ENCODE results near the gene FSTL1. TPM values are rescaled to one million over a fixed set of nuclear protein-coding genes. Genes with fewer than 3 reads are reported as not detected.

Gene FSTL1
- total RNA-seq, 1 donor from 2014 or later, result 140 TPM

DNA sequence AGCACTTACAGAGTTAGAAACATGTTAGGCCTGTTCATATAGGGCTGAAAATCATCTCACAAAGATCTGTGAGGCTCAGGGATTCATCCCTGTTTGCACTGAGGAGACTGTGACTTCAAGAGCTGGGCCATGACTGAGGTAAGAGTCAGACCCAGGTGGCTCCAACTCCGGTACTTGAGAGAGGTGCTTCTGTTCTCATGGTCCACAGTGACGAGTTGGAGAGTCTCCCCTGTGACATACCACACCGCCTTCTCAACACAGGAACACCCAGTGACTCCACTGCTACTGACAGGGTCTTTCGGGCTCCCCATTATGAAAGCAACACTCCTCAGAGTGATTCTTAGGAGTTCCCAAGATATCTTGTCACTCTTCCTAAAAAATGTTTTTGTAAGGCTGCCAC, 27.4 kb downstream of the FSTL1 start:
- intact Hi-C loops (cut with DNase I), result no loop called here
- DNase-seq (ENCODE audit: low spot score), result no peak

DNA sequence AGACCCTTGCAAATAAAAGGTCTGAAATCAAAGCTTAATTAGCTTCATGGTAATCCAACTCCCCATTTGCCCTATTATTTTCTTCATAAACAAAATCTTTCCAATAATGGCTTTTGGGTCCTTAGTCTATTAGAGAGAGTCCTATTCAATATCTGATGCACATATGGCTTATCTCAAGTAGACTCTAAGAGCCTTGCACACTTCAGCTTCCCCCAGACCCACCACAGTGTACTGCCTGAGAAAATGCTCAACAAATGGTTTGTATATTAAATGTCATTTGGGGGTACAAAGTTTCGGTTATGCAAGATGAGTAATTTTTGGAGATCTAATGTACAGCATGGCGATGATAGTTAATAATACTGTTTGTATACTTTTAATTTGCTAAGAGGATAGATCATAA, 28.9 kb downstream of the FSTL1 start:
- intact Hi-C loops (cut with DNase I), result no loop called here
- DNase-seq (ENCODE audit: low spot score), result no peak

DNA sequence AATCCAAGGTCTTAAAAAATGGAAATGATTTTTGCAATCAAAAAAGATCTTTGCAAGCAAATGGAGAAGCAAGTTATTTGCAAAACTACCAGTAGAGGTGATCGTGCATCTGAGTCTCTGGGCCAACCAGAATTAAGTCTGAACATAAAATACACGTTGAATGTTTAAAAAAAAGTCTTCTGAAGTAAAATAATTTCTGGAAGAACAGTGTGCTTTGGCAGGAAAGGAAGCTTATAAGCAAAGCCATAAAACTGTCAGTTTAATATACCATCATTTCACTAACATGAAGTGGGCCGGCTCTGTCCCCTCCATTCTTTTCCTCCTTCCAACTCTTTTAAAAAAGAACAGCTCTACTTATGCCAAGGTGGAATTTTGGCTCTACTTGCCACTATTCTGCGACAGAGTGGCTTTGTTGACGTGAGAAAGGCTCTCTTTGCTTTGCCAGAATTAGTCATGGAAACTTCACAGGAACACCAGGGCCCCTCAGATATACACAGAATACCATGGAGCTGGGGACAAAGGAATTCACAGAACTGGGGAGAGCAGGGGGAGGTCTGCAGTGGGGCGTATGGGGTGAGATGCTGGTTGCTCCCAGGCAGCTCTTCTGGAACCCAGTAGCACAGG, 29.8 kb downstream of the FSTL1 start:
- intact Hi-C loops (cut with DNase I), result no loop called here
- no peak for DNase-seq (ENCODE audit: low spot score)

DNA sequence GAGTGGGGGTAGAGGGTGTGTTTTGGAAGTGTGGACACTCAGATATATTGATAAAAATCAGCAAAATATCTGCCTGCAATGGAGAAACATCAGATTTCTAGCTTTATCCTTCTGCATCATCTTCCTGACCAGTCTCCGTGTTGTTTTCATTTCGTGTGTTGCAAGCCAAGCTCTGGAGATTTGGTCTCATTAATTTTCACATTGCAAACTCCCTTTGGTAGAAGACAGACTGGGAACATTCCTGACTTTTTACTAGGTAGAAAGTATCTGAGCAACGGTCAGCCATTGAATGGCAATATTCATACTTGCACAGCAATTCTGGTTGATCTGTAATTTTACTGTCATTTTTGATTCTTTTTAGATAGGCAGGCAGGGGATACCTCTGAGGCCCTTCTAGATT, 30.4 kb downstream of the FSTL1 start:
- intact Hi-C loops (cut with DNase I), result no loop called here
- no peak for DNase-seq (ENCODE audit: low spot score)

DNA sequence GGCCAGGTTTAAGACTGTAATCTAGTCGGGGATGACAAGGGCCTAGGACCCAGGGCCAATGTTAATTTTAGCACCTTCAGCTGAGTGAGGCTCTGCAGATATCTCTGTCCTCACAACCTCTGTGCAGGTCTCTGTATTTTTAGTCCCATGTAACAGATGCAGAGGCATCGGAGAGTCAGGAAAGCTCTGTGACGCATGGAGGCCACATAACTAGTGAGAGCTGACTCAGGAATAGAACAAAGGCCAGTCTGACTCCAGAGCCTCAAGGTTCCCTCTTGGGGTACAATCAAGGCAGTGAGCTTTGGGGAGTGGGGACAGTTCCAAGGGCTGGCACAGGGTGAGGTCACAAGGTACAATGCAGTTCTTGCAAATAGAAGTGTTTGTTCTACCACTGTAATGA, 31.0 kb downstream of the FSTL1 start:
- DNase-seq (ENCODE audit: low spot score), result no peak
- intact Hi-C loops (cut with DNase I), result loop anchor here (2.0 to 10.0 kb wide), 7 partner anchors 29 to 527 kb away; partner anchors contain the start of genes GSK3B and LRRC58

DNA sequence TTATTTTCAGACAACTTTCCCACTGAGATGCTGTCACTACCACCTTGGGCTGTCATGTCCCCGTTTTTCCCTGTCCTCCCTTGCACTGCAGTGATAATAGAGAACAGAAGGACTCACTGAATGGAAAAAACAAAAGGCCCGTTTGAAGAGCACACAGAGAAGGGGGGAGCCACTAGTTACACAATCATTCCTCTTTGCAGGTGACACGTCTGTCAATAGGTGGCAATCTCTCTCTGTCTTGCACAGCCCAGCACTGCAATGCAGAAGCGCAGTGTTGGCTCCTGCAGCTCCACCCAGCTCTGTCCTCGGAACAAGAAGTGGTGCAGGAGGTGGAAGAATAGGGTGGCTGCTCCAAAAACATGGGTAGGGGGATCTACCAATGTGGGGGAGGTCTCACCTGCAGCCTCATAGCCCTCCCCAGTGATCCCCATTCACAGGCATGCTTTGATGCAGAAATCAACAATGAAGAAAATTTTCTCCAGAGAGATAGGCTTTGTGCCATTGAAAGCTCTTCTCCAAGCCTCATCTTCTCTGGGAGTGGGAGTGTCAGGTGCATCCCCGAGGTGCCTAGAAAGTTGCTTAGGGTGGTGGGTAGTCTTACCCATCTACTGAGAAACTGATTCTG, 31.8 kb downstream of the FSTL1 start:
- DNase-seq (ENCODE audit: low spot score), result no peak
- intact Hi-C loops (cut with DNase I), result loop anchor here (2.0 to 10.0 kb wide), 7 partner anchors 30 to 527 kb away; partner anchors contain the start of genes GSK3B and LRRC58

DNA sequence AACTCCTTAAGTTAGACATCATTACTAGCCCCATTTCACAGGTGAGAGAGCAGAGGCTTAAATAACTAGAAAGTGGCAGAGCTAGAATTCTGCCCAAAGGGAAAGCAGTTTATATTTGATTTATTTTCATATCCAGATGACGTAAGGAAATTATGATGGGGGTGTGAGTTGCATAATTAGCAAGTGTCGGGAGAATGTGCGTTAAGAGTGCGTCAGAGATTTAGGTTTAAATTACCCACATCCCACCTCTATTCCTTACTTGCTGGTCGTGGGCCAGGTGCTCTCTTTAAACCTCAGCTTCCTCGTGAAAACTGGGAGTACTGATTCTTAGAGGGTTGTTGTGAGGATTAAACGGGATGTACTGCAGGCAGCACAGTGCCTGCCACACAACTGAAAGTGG, 32.3 kb downstream of the FSTL1 start:
- intact Hi-C loops (cut with DNase I), result loop anchor here (2.0 to 10.0 kb wide), 7 partner anchors 30 to 526 kb away; partner anchors contain the start of genes GSK3B and LRRC58
- no peak for DNase-seq (ENCODE audit: low spot score)

DNA sequence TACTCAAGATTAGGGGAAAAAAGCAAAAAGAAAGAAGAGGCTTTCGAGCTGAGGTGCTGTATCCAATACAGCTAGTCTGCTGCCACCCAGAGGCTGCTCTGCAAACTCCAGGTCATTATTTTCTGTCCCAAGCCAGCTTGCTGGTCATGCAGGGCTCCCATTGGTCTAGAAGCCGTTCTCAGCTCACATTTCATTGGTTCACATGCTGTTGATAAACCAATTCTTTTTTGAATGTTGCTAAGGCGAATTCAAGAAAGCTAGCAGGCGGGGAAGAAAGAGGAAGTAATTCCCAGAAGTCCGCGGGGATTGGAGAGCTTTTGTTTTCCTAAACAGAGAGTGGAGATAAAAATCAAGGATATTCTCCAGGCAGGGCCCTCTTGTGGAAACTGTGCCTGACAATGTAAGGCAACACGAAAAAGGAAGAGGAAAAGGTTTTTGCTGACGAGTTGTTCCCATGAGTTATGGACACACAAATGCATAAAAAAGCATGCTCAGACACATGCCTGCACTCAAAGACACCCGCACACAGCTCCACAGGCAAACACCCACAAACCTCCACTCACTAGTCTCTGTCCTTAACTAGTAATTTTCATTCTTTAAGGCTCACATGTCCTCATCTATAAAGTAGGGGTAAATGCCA, 33.4 kb downstream of the FSTL1 start:
- DNase-seq (ENCODE audit: low spot score), result peak; percentile 94
- intact Hi-C loops (cut with DNase I), result loop anchor here (1.0 to 10.0 kb wide), 7 partner anchors 70 to 525 kb away; partner anchors contain the start of genes GSK3B, GTF2E1, LRRC58 and RABL3

DNA sequence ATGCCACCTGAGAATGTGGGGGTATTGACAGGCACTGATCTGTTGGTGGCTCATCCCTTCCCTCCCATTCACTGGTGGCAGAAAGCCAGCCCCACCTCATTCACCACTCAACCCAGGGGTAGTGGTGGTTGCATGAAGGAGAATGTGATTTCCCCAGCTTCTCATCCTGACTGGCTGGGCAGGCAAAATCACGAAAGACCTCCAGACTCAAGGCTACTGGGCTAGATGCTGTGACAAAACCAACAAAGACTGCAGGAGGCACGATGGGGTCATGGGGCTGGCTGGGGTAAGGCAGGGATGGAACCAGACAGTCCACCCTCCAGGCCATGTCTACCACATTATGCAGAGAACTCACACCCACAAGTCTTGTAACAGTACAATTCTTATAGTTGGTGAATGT, 33.9 kb downstream of the FSTL1 start:
- intact Hi-C loops (cut with DNase I), result loop anchor here (1.0 to 10.0 kb wide), 7 partner anchors 70 to 525 kb away; partner anchors contain the start of genes GSK3B, GTF2E1, LRRC58 and RABL3
- no peak for DNase-seq (ENCODE audit: low spot score)

DNA sequence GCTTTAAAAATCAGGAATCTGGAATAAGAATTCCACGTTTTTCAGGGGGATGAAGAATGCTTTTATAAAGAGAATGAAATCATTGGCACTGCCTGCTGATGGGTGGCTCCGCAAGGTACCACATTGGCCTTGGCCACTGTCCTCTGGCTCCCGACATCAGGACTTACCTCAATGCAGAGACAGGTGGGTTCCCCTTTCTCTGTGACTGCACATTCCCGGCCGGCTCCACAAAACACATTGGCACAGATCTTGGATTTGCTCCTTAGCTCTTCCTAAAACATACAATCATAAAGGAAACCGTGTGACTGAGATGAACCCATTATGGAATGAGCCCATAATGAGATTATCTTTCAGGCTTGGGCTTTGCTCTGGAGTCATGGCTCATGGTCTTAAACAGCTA, 35.0 kb downstream of the FSTL1 start:
- intact Hi-C loops (cut with DNase I), result loop anchor here (2.0 to 10.0 kb wide), 6 partner anchors 68 to 523 kb away; partner anchors contain the start of genes GSK3B, GTF2E1, LRRC58 and RABL3
- no peak for DNase-seq (ENCODE audit: low spot score)

DNA sequence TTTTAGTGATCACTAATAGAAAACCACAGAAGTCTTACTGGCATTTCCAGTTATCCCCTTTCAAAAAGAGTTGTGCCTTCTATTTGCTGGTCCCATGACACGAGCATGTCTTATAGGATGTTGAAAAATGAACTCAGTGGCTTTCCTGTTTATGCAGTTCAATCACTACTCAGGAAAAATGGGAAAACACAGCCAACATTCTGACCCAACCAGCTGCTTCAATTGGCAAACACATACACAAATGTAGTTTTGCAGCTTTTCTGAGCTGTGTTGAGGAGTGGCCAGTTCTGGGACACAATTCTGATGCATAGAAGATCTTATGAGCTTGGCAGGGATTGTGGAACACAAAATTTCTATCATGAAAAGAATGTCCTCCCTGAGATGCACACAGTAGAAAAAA, 40.3 kb downstream of the FSTL1 start:
- intact Hi-C loops (cut with DNase I), result loop anchor here (10.0 kb wide), 2 partner anchors 316 to 384 kb away; partner anchors contain the start of gene GSK3B

DNA sequence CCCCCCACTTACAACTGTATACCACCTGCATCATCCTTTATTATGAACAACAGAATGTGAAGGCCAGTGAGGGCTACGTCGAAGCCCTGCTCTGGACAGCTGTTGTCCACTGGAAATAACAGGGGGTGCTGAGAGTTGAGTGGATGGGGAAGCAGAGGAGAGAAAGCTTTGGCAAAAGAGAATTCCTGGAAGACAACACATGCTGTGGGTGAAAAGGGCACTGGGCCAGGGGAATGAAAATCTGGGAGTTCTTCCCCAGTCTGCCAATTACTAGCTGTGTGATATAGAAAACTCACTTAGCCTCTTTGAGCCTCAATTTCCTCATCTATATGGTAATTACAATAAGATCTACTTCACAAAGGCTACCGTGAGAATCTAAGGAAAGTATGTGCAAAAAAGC, 40.7 kb downstream of the FSTL1 start:
- intact Hi-C loops (cut with DNase I), result loop anchor here (10.0 kb wide), 2 partner anchors 315 to 385 kb away; partner anchors contain the start of gene GSK3B
- DNase-seq (ENCODE audit: low spot score), result no peak

More for the DNA sequence above, 40.3 kb downstream of the FSTL1 start:
- DNase-seq (ENCODE audit: low spot score), result no peak

DNA sequence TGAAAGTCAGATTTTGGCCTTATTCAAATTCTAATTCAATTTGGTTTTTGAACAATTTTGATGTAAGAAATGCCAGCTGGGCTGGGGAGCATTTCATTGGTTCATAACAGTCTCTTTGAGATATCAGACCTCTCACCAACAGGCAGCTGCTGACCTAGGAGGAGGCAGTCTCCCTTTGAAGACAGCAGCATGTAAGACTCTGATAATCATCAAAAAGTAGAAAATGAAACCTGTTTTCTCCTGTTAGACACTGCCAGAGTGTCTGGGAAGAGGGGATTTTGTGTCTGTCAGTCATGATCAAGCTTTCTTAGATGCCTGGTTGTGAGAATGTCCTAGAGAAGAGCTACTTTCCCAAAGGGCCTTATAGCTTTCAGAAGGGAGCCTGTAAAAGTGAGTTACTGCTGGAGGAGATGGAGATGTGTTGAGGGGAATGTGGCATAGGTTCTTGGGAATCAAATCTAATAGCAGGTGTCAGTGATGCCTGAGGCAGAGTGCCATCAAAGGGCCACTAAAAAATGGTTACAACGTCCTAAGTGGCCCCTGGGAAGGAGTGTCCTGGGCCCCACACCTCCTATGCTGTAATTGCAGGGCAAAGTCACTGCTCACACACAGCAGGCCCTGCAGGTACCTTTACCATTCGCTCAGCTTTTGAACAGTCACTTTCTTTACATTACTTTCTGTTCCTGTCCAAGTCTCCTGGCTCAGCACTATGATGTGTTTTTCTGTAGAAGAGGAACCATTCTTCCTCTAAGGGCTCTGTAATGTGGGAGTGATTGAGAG, 43.1 kb downstream of the FSTL1 start:
- intact Hi-C loops (cut with DNase I), result no loop called here
- DNase-seq (ENCODE audit: low spot score), result no peak

DNA sequence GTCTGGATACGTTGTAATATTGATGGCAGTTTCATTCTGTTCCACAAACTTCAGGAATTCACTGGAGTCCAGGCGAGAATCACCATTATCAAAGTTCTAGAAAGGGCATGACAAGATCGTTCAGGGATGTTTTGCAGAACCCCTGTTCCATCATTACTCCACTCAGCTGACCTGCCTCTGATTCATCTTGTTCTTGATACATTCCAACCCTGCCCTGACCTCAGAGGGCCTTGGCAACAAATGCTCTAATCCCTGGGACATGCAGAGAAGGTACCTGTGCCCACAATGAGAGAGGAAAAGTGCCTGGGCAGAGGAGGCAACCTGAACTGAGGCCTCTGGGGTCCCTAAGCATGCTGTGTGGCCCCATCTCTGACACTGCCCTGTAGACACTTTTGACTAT, 45.9 kb downstream of the FSTL1 start:
- DNase-seq (ENCODE audit: low spot score), result no peak
- intact Hi-C loops (cut with DNase I), result no loop called here

DNA sequence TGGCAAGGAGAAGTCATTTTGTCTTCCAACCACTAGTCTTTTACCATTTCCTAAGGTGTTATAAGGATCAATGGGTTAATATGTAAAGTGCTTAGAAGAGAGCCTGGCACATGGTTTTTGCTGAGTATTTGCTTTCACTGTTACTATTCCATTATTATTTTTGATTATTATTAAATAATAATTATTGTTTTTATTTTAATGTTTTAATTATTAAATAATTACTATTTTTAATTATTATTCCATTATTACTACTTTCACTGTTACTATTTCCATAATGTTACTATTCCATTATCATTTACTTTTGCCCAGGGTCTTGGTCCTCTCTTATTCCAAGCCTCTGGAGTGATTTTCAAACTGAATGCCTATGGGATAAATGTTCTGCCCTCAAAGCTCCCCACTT, 48.5 kb downstream of the FSTL1 start:
- DNase-seq (ENCODE audit: low spot score), result no peak
- intact Hi-C loops (cut with DNase I), result no loop called here

DNA sequence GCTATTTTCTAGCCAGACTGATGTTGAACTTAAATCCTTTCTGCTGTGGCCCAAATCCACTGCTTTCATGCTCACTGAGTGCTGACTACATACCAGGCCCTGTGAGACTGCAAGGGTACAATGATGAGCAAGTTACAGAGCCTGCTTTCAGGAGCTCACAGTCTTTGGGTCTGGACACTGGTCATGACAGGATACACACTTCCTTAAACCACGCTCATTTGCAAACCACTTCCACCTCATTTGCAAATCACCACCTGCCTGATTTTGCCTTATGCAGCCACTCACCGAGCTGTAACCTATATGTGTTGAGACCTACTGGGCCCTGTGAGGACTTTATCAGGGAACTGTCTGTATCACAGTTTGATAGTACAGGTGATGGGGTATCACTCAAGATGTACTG, 51.4 kb downstream of the FSTL1 start:
- no peak for DNase-seq (ENCODE audit: low spot score)
- intact Hi-C loops (cut with DNase I), result no loop called here

DNA sequence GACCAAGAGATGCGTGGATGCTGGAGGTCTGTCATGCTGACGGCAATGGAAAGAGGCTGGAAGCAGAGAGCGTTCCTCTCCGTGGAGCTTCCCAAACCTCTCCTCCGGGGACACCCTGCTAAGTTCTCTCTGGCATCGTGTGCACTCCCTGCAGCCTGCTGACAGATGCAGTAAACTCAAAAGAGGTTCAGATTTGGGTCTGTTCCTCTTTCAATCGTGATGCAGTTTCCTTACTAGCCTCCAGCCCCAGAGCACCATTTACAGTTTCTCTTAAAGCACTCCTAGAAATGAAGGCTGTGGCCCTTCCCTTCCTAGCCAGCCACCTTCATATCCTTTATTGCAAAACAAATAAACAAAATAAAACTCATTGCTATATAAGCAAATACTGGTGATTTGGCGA, 54.3 kb downstream of the FSTL1 start:
- no peak for DNase-seq (ENCODE audit: low spot score)
- intact Hi-C loops (cut with DNase I), result no loop called here

DNA sequence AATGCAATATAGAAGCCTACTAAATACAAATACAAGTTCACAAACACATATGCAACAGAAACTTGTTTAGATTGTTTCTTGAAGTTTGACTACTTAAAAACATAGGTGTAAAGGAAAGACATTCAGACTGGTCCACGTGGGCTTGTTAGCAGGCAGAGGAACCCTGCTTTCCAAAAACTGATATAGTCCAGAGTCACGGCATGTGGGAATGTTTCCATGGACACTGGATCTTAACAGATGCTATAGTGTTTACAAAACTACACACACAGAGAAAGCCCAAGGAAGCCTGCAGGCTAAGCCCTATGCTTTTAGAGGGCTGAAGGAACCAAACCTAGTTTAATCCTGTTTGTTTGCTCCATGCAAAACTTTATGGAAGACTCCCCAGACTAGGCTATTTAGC, 56.4 kb downstream of the FSTL1 start:
- no peak for DNase-seq (ENCODE audit: low spot score)
- intact Hi-C loops (cut with DNase I), result no loop called here

DNA sequence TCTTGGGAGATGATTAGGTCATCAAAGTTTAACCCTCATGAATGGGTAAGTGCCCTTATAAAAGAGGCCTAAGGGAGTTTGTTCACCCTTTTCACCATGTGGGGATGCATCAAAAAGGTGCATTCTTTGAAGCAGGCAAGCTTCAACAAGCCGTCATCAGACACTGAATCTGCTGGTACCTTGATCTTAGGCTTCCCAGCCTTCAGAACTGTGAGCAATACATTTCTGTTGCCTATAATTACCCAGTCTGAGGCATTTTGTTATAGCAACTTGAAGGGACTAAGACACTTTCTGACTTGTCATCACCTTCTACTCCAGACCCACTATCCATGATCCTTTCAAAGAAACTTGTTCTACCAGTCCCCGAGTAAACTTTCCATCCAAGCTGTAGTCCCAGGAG, 57.0 kb downstream of the FSTL1 start:
- no peak for DNase-seq (ENCODE audit: low spot score)
- intact Hi-C loops (cut with DNase I), result no loop called here

DNA sequence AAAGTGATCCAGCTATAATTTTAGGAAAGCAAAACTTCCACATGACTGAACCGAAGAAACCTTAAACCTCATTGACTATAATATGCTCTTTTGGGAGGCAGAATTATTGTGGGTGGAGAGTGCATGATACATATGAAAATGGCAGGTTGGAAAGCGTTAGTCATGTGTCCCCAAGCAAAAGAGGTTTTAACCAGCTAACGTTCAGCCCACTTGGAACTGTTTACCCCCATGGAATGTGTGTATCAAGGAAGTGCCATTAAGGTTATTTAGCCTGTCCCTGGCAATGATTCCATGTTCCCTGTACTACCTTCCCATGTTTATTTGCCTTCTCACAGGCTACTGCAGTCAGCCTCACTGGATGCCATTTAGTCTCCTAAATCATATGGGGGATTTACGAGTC, 57.5 kb downstream of the FSTL1 start:
- intact Hi-C loops (cut with DNase I), result no loop called here
- no peak for DNase-seq (ENCODE audit: low spot score)

Data from cardiac septum (tissue), 1 donor.